Naive thymus-derived CD8-positive, alpha-beta T cell (primary cell): ENCODE results near the gene MTHFS. TPM values are rescaled to one million over a fixed set of nuclear protein-coding genes. Genes with fewer than 3 reads are reported as not detected.
A peak's percentile ranks its signal among the peaks of the same experiment; 100 is the strongest.
"Not testable (repeated sequence)": the region's sequence is repeated elsewhere in the genome, so short reads cannot be mapped to it uniquely, and the experiment has no call there.

Experiments used
- ATAC-seq, 2 donors: fragments of 150-1000 bp; cut with Tn5 transposase in 1 of 2; sonication (Bioruptor Pico), chemical (Tn5 transposase) in 1 of 2; 1 replicate in 1 of 2; 2 replicates in 1 of 2; pipeline ENCODE4 v1.10.0; 2021; ENCODE audit warnings: mild to moderate bottlenecking in 2 of 2, moderate library complexity in 2 of 2
- POLR2A ChIA-PET: fragments of 350-600 bp; sonication (Branson Sonifier 250); formaldehyde crosslinking; loops from one replicate; lab custom pipeline; 2021; ENCODE audit warnings: antibody characterized with exemption; lab: Charles Lee
- DNase-seq, 10 donors: peaks; one replicate each; pipeline versions ENCODE4 v3.0.0 to v3.0.0-alpha.2; 2020 to 2022
- H3K27ac Mint-ChIP-seq, 10 donors: one replicate each; pipeline ENCODE4 v1.8.0; 2020 to 2022; ENCODE audit warnings: mild to moderate bottlenecking in 10 of 10, mixed read lengths in 10 of 10, moderate library complexity in 4 of 10, inconsistent platforms in 1 of 10
- H3K27me3 Mint-ChIP-seq, 5 donors: one replicate each; pipeline ENCODE4 v1.8.0; 2021 to 2022; ENCODE audit warnings: mixed read lengths in 5 of 5
- H3K36me3 Mint-ChIP-seq, 3 donors: one replicate each; pipeline ENCODE4 v1.8.0; 2020 to 2022; ENCODE audit warnings: mixed read lengths in 3 of 3, mild to moderate bottlenecking in 2 of 3, inconsistent platforms in 1 of 3
- H3K4me1 Mint-ChIP-seq, 4 donors: one replicate each; pipeline ENCODE4 v1.8.0; 2021 to 2022; ENCODE audit warnings: mixed read lengths in 4 of 4
- H3K4me3 Mint-ChIP-seq, 10 donors: one replicate each; pipeline ENCODE4 v1.8.0; 2020 to 2022; ENCODE audit warnings: mild to moderate bottlenecking in 10 of 10, mixed read lengths in 10 of 10, moderate library complexity in 6 of 10, inconsistent platforms in 1 of 10
- H3K9me3 Mint-ChIP-seq, 9 donors: one replicate each; pipeline ENCODE4 v1.8.0; 2020 to 2022; ENCODE audit warnings: mixed read lengths in 9 of 9, mild to moderate bottlenecking in 3 of 9, inconsistent platforms in 1 of 9, moderate library complexity in 1 of 9
- polyA plus RNA-seq, 3 donors: library from polyadenylated mRNA; unstranded; fragments of 300-500 nt; fragmentation: Illumina TruSeq; gene quantifications; one replicate each; pipeline ENCODE4 v1.2.3, GENCODE V29; 2021
- total RNA-seq, 8 experiments: library from RNA in 2 of 8; stranded (reverse) in 2 of 8; gene quantifications; one replicate each; pipeline ENCODE4 v1.2.3 and lab custom pipeline; 2021 to 2026

Gene MTHFS
- total and polyA plus RNA-seq, 5 experiments from 2014 or later, result 31.0 to 106 (median 82.6) TPM

GRCh38 chr15:79909556-79910335 lies 12.9 kb upstream of the MTHFS start:
- H3K27ac Mint-ChIP-seq, result peak overlapping the region in 1 of 10 donors; percentile 44
- POLR2A ChIA-PET, result interaction anchor here (1.6 kb wide), 1 partner anchor 13 kb away, joined by 9 read pairs; no protein-coding TSS in a partner anchor
- H3K4me3 Mint-ChIP-seq, DNase-seq, ATAC-seq, H3K27me3 Mint-ChIP-seq: not testable (repeated sequence)
- H3K4me1 Mint-ChIP-seq, result peaks cover 2 to 10% (median 10%) of the 10 kb centered on the region in 4 donors
- peaks cover 4 to 39% (median 19%) of the 10 kb centered on the region in 3 donors for H3K36me3 Mint-ChIP-seq
- peaks cover 0 to 36% (median 10%) of the 10 kb centered on the region in 9 donors for H3K9me3 Mint-ChIP-seq

- POLR2A ChIA-PET, result interaction anchor here (2.5 kb wide), 1 partner anchor 19 kb away, joined by 12 read pairs; no protein-coding TSS in a partner anchor
Observed at GRCh38 chr15:79904271-79904670, 7.5 kb upstream of the MTHFS start.

GRCh38 chr15:79903626-79904025 lies 6.8 kb upstream of the MTHFS start:
- Mint-ChIP-seq H3K4me3 (no peak overlapping the region), H3K4me1 (peaks cover 0 to 5% (median 4%) of the 10 kb centered on the region in 4 donors), H3K9me3 (no peaks in the 10 kb centered on the region), H3K36me3 (peaks cover 0 to 14% (median 4%) of the 10 kb centered on the region in 3 donors), H3K27ac (no peak overlapping the region), H3K27me3 (no peaks in the 10 kb centered on the region)
- POLR2A ChIA-PET, result interaction anchor here (2.5 kb wide), 1 partner anchor 19 kb away, joined by 12 read pairs; no protein-coding TSS in a partner anchor
- DNase-seq, result no peak
- no peak for ATAC-seq

More at GRCh38 chr15:79904271-79904670, 7.5 kb upstream of the MTHFS start:
- no peaks in the 10 kb centered on the region for H3K27me3 Mint-ChIP-seq
- H3K36me3 Mint-ChIP-seq, result peaks cover 0 to 16% (median 4%) of the 10 kb centered on the region in 3 donors
- no peak overlapping the region for H3K4me3 Mint-ChIP-seq
- H3K4me1 Mint-ChIP-seq, result peaks cover 0 to 5% (median 3%) of the 10 kb centered on the region in 4 donors
- no peak overlapping the region for H3K27ac Mint-ChIP-seq
- H3K9me3 Mint-ChIP-seq, result peaks cover 0 to 1% (median 0%) of the 10 kb centered on the region in 9 donors
- ATAC-seq (no peak), DNase-seq (no peak)

- POLR2A ChIA-PET, result interaction anchor here (1.1 kb wide), 1 partner anchor 20 kb away, joined by 3 read pairs; no protein-coding TSS in a partner anchor
- no peak for ATAC-seq
- no peaks in the 10 kb centered on the region for H3K27me3 Mint-ChIP-seq
- peaks cover 0 to 14% (median 4%) of the 10 kb centered on the region in 3 donors for H3K36me3 Mint-ChIP-seq
- peaks cover 0 to 8% (median 6%) of the 10 kb centered on the region in 4 donors for H3K4me1 Mint-ChIP-seq
- no peak overlapping the region for H3K27ac Mint-ChIP-seq
- H3K9me3 Mint-ChIP-seq, result no peaks in the 10 kb centered on the region
- DNase-seq, result no peak
- H3K4me3 Mint-ChIP-seq, result no peak overlapping the region
Observed at GRCh38 chr15:79903144-79903543, 6.3 kb upstream of the MTHFS start.

- POLR2A ChIA-PET, result interaction anchor here (1.0 kb wide), 1 partner anchor 21 kb away, joined by 4 read pairs; no protein-coding TSS in a partner anchor
Observed at GRCh38 chr15:79901958-79902357, 5.1 kb upstream of the MTHFS start.

GRCh38 chr15:79900818-79901378 lies 4.1 kb upstream of the MTHFS start:
- DNase-seq, ATAC-seq, H3K4me3 Mint-ChIP-seq, H3K27ac Mint-ChIP-seq, H3K36me3 Mint-ChIP-seq, H3K27me3 Mint-ChIP-seq, POLR2A ChIA-PET, H3K9me3 Mint-ChIP-seq: not testable (repeated sequence)
- H3K4me1 Mint-ChIP-seq, result peaks cover 12 to 23% (median 17%) of the 10 kb centered on the region in 4 donors

More at GRCh38 chr15:79901958-79902357, 5.1 kb upstream of the MTHFS start:
- no peak for DNase-seq
- Mint-ChIP-seq H3K27ac (no peak overlapping the region), H3K4me1 (peaks cover 5 to 18% (median 11%) of the 10 kb centered on the region in 4 donors), H3K36me3 (peaks cover 0 to 13% (median 4%) of the 10 kb centered on the region in 3 donors), H3K4me3 (no peak overlapping the region), H3K9me3 (no peaks in the 10 kb centered on the region), H3K27me3 (no peaks in the 10 kb centered on the region)
- no peak for ATAC-seq

GRCh38 chr15:79900087-79900486 lies 3.3 kb upstream of the MTHFS start:
- POLR2A ChIA-PET, result no interaction called here
- no peaks in the 10 kb centered on the region for H3K9me3 Mint-ChIP-seq
- peaks cover 16 to 31% (median 25%) of the 10 kb centered on the region in 4 donors for H3K4me1 Mint-ChIP-seq
- H3K4me3 Mint-ChIP-seq, result no peak overlapping the region
- no peaks in the 10 kb centered on the region for H3K27me3 Mint-ChIP-seq
- no peak for ATAC-seq
- H3K36me3 Mint-ChIP-seq, result peaks cover 0 to 2% (median 0%) of the 10 kb centered on the region in 3 donors
- no peak for DNase-seq
- H3K27ac Mint-ChIP-seq, result peak overlapping the region in 1 of 10 donors; percentile 35

- DNase-seq, H3K4me3 Mint-ChIP-seq, H3K36me3 Mint-ChIP-seq, H3K27me3 Mint-ChIP-seq, H3K9me3 Mint-ChIP-seq, ATAC-seq: not testable (repeated sequence)
- Mint-ChIP-seq H3K27ac (peak overlapping the region in 4 of 10 donors; percentile 45 to 99 (median 57)), H3K4me1 (peaks cover 23 to 40% (median 33%) of the 10 kb centered on the region in 4 donors)
- POLR2A ChIA-PET, result interaction anchor here (3.9 to 6.2 kb wide), 2 partner anchors 24 to 69 kb away, joined by 31 to 170 read pairs; no protein-coding TSS in a partner anchor
Observed at GRCh38 chr15:79898786-79899185, 2.0 kb upstream of the MTHFS start.

- DNase-seq (no peak), ATAC-seq (no peak)
- Mint-ChIP-seq H3K9me3 (no peaks in the 10 kb centered on the region), H3K4me1 (peaks cover 21 to 40% (median 32%) of the 10 kb centered on the region in 4 donors), H3K27me3 (no peaks in the 10 kb centered on the region), H3K27ac (peak overlapping the region in 8 of 10 donors; percentile 67 to 100 (median 98)), H3K4me3 (peak overlapping the region in 6 of 10 donors; percentile 20 to 90 (median 54)), H3K36me3 (peaks cover 0 to 10% (median 0%) of the 10 kb centered on the region in 3 donors)
- POLR2A ChIA-PET, result interaction anchor here (0.6 to 6.2 kb wide), 6 partner anchors 8 to 514 kb away, joined by 3 to 170 read pairs (median 4); partner anchors contain the start of gene BCL2A1
Observed at GRCh38 chr15:79898369-79898768, 1.6 kb upstream of the MTHFS start.

GRCh38 chr15:79897701-79898113 lies 893 bp upstream of the MTHFS start:
- Mint-ChIP-seq H3K4me3 (peak overlapping the region; percentile 85 to 95 (median 90)), H3K27ac (peak overlapping the region; percentile 96 to 100 (median 98)), H3K9me3 (no peaks in the 10 kb centered on the region), H3K36me3 (peaks cover 0 to 10% (median 0%) of the 10 kb centered on the region in 3 donors), H3K4me1 (peaks cover 21 to 40% (median 32%) of the 10 kb centered on the region in 4 donors), H3K27me3 (no peaks in the 10 kb centered on the region)
- DNase-seq, result peak in 2 of 10 donors; percentile 1 to 19
- POLR2A ChIA-PET, result interaction anchor here (0.7 to 6.2 kb wide), 9 partner anchors 11 to 513 kb away, joined by 3 to 170 read pairs (median 6); partner anchors contain the start of genes BCL2A1 and ZFAND6
- ATAC-seq, result no peak

- DNase-seq (no peak), ATAC-seq (no peak)
- Mint-ChIP-seq H3K27ac (peak overlapping the region; percentile 96 to 100 (median 98)), H3K27me3 (no peaks in the 10 kb centered on the region), H3K9me3 (no peaks in the 10 kb centered on the region), H3K4me3 (peak overlapping the region; percentile 85 to 95 (median 90)), H3K36me3 (peaks cover 0 to 13% (median 1%) of the 10 kb centered on the region in 3 donors), H3K4me1 (peaks cover 21 to 42% (median 34%) of the 10 kb centered on the region in 4 donors)
- POLR2A ChIA-PET, result interaction anchor here (0.9 to 6.2 kb wide), 10 partner anchors 10 to 1090 kb away, joined by 3 to 170 read pairs (median 6); partner anchors contain the start of genes BCL2A1 and ZFAND6
Observed at GRCh38 chr15:79897380-79897678, 515 bp upstream of the MTHFS start.

GRCh38 chr15:79896131-79896633 lies 632 bp downstream of the MTHFS start:
- Mint-ChIP-seq H3K4me1 (peaks cover 25 to 51% (median 39%) of the 10 kb centered on the region in 4 donors), H3K9me3 (no peaks in the 10 kb centered on the region), H3K27ac (peak overlapping the region; percentile 99 to 100 (median 100)), H3K36me3 (peaks cover 0 to 24% (median 6%) of the 10 kb centered on the region in 3 donors), H3K4me3 (peak overlapping the region; percentile 85 to 100 (median 98)), H3K27me3 (no peaks in the 10 kb centered on the region)
- DNase-seq (peak in 2 of 10 donors; percentile 52 to 62), ATAC-seq (peak in 1 of 2 donors; percentile 40)
- POLR2A ChIA-PET, result interaction anchor here (0.5 to 6.2 kb wide), 13 partner anchors 9 to 1092 kb away, joined by 3 to 170 read pairs (median 6); partner anchors contain the start of genes BCL2A1 and ZFAND6
